Activated naive CD4-positive, alpha-beta T cell treated with anti-CD3 and anti-CD28 coated beads for 36 hours (primary cell): Measurements from ENCODE around the gene SSC4D. TPM values are rescaled to one million over a fixed set of nuclear protein-coding genes. Genes with fewer than 3 reads are reported as not detected.

Experiments used
- CTCF ChIA-PET: fragments of 350-600 bp; sonication (Branson Sonifier 250); formaldehyde crosslinking; loops from one replicate; lab custom pipeline; 2021; ENCODE audit warnings: antibody characterized with exemption; lab: Charles Lee
- DNase-seq: peaks from one replicate; pipeline ENCODE4 v3.0.0-alpha.2; 2020
- H3K27ac Mint-ChIP-seq: one replicate; pipeline ENCODE4 v1.8.0; 2021; ENCODE audit warnings: mild to moderate bottlenecking, mixed read lengths
- H3K27me3 Mint-ChIP-seq: one replicate; pipeline ENCODE4 v1.8.0; 2021; ENCODE audit warnings: low read depth, mixed read lengths
- H3K36me3 Mint-ChIP-seq: one replicate; pipeline ENCODE4 v1.8.0; 2021; ENCODE audit warnings: low read depth, mixed read lengths
- H3K4me1 Mint-ChIP-seq: one replicate; pipeline ENCODE4 v1.8.0; 2021; ENCODE audit warnings: low read depth, mixed read lengths
- H3K4me3 Mint-ChIP-seq: one replicate; pipeline ENCODE4 v1.8.0; 2021; ENCODE audit warnings: mild to moderate bottlenecking, moderate library complexity, mixed read lengths
- H3K9me3 Mint-ChIP-seq: one replicate; pipeline ENCODE4 v1.8.0; 2021; ENCODE audit warnings: mixed read lengths
- intact Hi-C: fragments of 100-400 bp; cut with micrococcal nuclease; formaldehyde crosslinking; loops from one replicate; pipeline ENCODE4 v1.15.1; 2023
- total RNA-seq, 2 experiments: library from RNA; stranded (reverse); gene quantifications; one replicate each; pipeline ENCODE4 v1.2.3, GENCODE V29; 2021

Gene SSC4D
- total RNA-seq, 2 experiments from 2014 or later: 0.57 to 0.62 TPM

DNA sequence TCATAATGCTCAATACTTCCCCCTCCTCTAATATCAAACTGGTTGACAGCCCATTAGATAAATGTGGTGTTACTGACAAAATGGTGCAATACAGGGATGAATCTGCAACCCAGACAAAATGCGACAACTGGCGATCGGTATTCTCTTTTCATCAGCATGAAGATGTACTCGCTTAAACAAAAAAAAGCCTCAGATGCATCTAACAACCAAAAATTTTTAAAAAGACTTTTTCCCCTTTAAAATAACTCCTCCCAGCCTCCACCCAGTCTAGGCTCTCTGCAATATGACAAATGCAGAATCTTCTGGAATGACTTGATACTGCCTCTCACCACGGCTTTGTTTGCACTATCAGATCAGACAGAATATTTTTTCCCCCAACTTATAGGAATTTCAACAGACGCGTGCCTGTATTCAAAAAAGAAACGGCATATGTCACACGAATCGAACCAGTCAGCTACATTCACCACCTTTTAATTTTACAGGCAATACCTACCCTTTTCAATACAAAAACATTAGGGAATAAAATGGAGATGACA, 52.0 kb downstream of the SSC4D start:
- Mint-ChIP-seq H3K27me3 (no peaks in the 10 kb centered on the region), H3K36me3 (peaks cover 36% of the 10 kb centered on the region), H3K27ac (peak overlapping the region; percentile 94), H3K4me3 (peak overlapping the region; percentile 91), H3K9me3 (no peaks in the 10 kb centered on the region), H3K4me1 (peaks cover 48% of the 10 kb centered on the region)
- intact Hi-C loops: loop anchor here (1.0 to 5.0 kb wide), 8 partner anchors 14 to 1180 kb away; partner anchors contain the start of genes MDH2, PTPN12, RHBDD2 and STYXL1
- DNase-seq: no peak
- CTCF ChIA-PET: no interaction called here

GRCh38 chr7:76356823-76357222, 52.7 kb downstream of the SSC4D start:
- CTCF ChIA-PET: no interaction called here
- intact Hi-C loops: loop anchor here (1.0 to 5.0 kb wide), 7 partner anchors 14 to 1180 kb away; partner anchors contain the start of genes MDH2, PTPN12, RHBDD2 and STYXL1

DNA sequence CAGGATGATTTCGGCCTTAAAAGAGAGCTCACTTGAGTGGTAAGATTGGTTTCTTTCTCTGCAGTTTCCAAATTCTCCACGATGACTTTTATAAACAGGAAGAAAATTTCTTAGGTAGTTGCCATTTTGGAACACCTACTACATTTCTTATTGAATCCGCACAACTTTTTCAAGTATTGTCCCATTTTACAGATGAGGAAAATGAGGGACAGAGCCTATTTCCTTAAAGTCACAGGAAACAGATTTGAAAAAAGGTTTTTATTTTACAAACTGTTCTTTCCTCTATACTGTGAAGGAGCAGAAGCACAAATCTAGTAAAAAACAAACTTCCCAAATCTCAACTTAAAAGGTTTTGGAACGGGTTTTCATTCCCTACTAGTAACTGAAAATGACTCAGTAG, 53.4 kb downstream of the SSC4D start:
- H3K27me3 Mint-ChIP-seq: no peaks in the 10 kb centered on the region
- H3K27ac Mint-ChIP-seq: no peak overlapping the region
- DNase-seq: no peak
- peak overlapping the region; percentile 4 for H3K4me3 Mint-ChIP-seq
- no peaks in the 10 kb centered on the region for H3K9me3 Mint-ChIP-seq
- intact Hi-C loops: loop anchor here (5.0 kb wide), 6 partner anchors 94 to 1181 kb away; partner anchors contain the start of genes MDH2, PTPN12, RHBDD2 and STYXL1
- H3K4me1 Mint-ChIP-seq: peaks cover 62% of the 10 kb centered on the region
- CTCF ChIA-PET: interaction anchor here (0.6 kb wide), 1 partner anchor 439 kb away, joined by 3 read pairs; no protein-coding TSS in a partner anchor
- peaks cover 44% of the 10 kb centered on the region for H3K36me3 Mint-ChIP-seq

More at GRCh38 chr7:76356823-76357222, 52.7 kb downstream of the SSC4D start:
- Mint-ChIP-seq H3K9me3 (no peaks in the 10 kb centered on the region), H3K4me1 (peaks cover 55% of the 10 kb centered on the region), H3K36me3 (peaks cover 38% of the 10 kb centered on the region), H3K27me3 (no peaks in the 10 kb centered on the region), H3K27ac (no peak overlapping the region), H3K4me3 (peak overlapping the region; percentile 91)
- DNase-seq: no peak

DNA sequence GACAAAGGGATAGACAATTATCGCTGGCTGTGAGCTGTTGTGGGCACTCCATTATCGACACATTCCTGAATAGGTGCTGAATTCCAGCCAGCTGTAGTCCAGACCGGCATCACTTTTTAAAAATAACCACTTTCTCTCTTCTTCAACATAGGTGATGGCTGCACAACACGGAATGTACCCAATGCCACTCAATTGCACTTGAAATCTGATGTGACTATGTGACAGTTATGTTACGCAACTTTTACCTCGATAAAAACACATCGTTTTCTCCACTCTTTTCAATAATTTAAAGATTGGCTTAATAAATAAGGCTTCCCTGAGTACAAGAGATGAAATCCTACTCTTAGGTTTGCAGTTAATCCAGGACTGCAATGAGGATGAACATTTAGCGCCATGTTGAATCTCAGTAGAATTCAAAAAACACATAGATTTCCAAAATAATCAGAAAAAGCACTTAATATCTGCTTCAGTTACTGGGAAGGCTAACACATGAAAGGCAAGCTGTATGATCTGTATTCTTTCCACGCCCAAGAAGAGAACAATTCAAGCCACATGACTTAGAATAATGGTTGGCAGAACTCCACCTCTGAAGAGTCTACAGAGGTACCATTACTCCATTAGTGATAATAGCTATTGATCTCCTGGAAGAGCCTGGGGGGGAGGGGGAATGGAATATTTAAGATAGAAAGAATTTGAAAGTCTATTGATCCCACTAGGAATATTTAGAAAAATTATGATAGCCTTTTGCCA, 54.3 kb downstream of the SSC4D start:
- CTCF ChIA-PET: interaction anchor here (0.9 to 1.0 kb wide), 2 partner anchors 10 to 177 kb away, joined by 4 read pairs; no protein-coding TSS in a partner anchor
- intact Hi-C loops: loop anchor here (5.0 kb wide), 6 partner anchors 93 to 1182 kb away; partner anchors contain the start of genes MDH2, PTPN12, RHBDD2 and STYXL1
- no peak for DNase-seq
- peaks cover 72% of the 10 kb centered on the region for H3K4me1 Mint-ChIP-seq
- no peaks in the 10 kb centered on the region for H3K9me3 Mint-ChIP-seq
- H3K4me3 Mint-ChIP-seq: no peak overlapping the region
- no peaks in the 10 kb centered on the region for H3K27me3 Mint-ChIP-seq
- peaks cover 50% of the 10 kb centered on the region for H3K36me3 Mint-ChIP-seq
- H3K27ac Mint-ChIP-seq: no peak overlapping the region

DNA sequence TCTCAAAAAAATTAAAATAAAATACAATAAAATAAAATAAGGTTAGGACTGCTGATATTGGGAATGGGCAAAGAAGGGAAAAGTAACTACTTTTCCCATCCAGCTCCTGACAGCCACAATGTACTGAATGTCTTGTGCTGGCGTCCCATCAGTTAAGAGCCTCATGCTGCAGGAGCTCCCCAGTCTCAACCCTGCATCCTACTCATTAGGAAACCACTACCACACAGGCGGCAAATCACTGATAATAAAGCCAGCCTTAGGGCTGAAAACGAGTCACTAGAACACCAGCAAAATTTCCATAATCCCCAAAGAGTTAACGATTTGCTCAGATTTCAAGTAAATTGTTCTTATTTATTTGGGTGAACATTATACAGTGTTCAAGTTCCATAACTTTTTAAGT, 55.0 kb downstream of the SSC4D start:
- Mint-ChIP-seq H3K36me3 (peaks cover 55% of the 10 kb centered on the region), H3K27ac (no peak overlapping the region), H3K4me1 (peaks cover 74% of the 10 kb centered on the region), H3K9me3 (no peaks in the 10 kb centered on the region), H3K4me3 (no peak overlapping the region), H3K27me3 (no peaks in the 10 kb centered on the region)
- intact Hi-C loops: no loop called here
- CTCF ChIA-PET: interaction anchor here (0.6 to 1.0 kb wide), 3 partner anchors 11 to 199 kb away, joined by 4 read pairs; no protein-coding TSS in a partner anchor
- DNase-seq: no peak

DNA sequence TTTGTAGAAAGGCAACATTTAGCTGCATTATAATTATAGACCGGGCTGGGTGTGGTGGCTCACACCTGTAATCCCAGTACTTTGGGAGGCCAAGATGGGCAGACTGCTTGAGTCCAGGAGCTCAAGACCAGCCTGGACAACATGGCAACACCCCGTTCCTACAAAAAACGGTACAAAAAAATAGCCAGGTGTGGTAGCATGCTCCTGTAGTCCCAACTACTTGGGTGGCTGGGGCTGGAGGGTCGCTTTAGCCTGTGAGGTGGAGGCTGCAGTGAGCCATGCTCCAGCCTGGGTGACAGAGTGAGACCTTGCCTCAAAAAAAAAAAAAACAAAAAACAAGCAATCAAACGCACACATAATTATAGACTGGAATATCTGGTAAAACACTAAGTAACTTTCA, 55.8 kb downstream of the SSC4D start:
- Mint-ChIP-seq H3K27ac (no peak overlapping the region), H3K27me3 (no peaks in the 10 kb centered on the region), H3K9me3 (no peaks in the 10 kb centered on the region), H3K4me3 (no peak overlapping the region), H3K4me1 (peaks cover 76% of the 10 kb centered on the region), H3K36me3 (peaks cover 58% of the 10 kb centered on the region)
- intact Hi-C loops: no loop called here
- no peak for DNase-seq
- CTCF ChIA-PET: no interaction called here

GRCh38 chr7:76352193-76352592, 57.3 kb downstream of the SSC4D start:
- Mint-ChIP-seq H3K27me3 (no peaks in the 10 kb centered on the region), H3K4me3 (no peak overlapping the region), H3K9me3 (no peaks in the 10 kb centered on the region), H3K4me1 (peaks cover 86% of the 10 kb centered on the region), H3K27ac (no peak overlapping the region), H3K36me3 (peaks cover 61% of the 10 kb centered on the region)
- peak; percentile 32 for DNase-seq
- CTCF ChIA-PET: interaction anchor here (0.7 to 1.6 kb wide), 5 partner anchors 14 to 174 kb away, joined by 3 to 4 read pairs (median 3); no protein-coding TSS in a partner anchor
- intact Hi-C loops: no loop called here

GRCh38 chr7:76351372-76351771, 58.1 kb downstream of the SSC4D start:
- CTCF ChIA-PET: interaction anchor here (0.6 to 1.6 kb wide), 3 partner anchors 31 to 173 kb away, joined by 3 to 4 read pairs (median 4); no protein-coding TSS in a partner anchor
- Mint-ChIP-seq H3K4me3 (no peak overlapping the region), H3K36me3 (peaks cover 64% of the 10 kb centered on the region), H3K4me1 (peaks cover 88% of the 10 kb centered on the region), H3K9me3 (no peaks in the 10 kb centered on the region), H3K27ac (peak overlapping the region; percentile 62), H3K27me3 (no peaks in the 10 kb centered on the region)
- DNase-seq: no peak
- intact Hi-C loops: no loop called here

DNA sequence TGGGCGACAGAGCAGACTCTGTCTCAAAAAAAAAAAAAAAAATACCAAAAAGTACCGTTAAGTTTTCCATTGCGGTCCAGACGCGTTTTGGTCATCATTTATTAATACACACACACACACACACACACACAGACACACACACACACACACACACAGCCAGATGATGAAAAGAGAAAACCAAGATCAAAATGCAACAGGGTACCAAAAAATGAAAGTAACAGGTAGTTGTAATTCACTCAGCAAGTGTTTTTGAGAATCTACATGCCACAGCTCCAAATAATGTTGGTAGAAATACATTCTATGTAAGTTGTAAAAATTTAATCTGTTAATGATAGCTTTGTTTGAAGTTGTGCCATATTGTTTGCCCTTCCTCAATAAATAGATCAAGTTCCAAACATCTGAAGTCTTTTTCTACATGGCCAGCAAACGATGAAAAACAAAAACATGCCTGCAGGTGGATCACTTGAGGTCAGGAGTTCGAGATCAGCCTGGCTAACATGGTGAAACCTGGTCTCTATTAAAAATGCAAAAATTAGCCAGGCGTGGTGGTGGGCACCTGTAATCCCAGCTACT, 60.1 kb downstream of the SSC4D start:
- DNase-seq: no peak
- Mint-ChIP-seq H3K9me3 (no peaks in the 10 kb centered on the region), H3K36me3 (peaks cover 60% of the 10 kb centered on the region), H3K4me3 (no peak overlapping the region), H3K27me3 (no peaks in the 10 kb centered on the region), H3K4me1 (peaks cover 81% of the 10 kb centered on the region), H3K27ac (peak overlapping the region; percentile 44)
- intact Hi-C loops: no loop called here
- CTCF ChIA-PET: interaction anchor here (0.7 to 1.0 kb wide), 2 partner anchors 27 to 35 kb away, joined by 3 read pairs; no protein-coding TSS in a partner anchor

DNA sequence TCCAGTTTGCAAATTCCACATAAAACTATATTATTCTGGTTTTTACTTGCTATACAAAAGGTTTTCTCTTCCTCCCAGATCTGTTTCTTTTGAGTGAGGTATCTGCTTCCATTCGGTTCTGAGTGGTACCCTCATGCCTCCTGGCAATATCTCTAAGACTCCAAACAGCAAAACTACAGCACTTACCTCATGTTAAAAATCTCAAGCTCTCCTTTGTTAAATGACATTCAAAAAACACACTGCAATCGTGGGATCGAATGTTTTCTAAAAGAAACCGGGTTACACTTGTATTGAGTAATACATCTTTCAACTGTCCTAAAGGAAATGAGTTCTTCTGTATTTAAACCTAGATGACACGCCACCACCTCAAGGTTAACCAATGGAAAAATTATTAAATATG, 61.8 kb downstream of the SSC4D start:
- Mint-ChIP-seq H3K27me3 (no peaks in the 10 kb centered on the region), H3K27ac (peak overlapping the region; percentile 38), H3K4me3 (no peak overlapping the region), H3K4me1 (peaks cover 86% of the 10 kb centered on the region), H3K36me3 (peaks cover 70% of the 10 kb centered on the region), H3K9me3 (no peaks in the 10 kb centered on the region)
- DNase-seq: no peak
- CTCF ChIA-PET: interaction anchor here (0.6 to 0.9 kb wide), 2 partner anchors 111 to 284 kb away, joined by 6 to 7 read pairs; no protein-coding TSS in a partner anchor
- intact Hi-C loops: no loop called here

DNA sequence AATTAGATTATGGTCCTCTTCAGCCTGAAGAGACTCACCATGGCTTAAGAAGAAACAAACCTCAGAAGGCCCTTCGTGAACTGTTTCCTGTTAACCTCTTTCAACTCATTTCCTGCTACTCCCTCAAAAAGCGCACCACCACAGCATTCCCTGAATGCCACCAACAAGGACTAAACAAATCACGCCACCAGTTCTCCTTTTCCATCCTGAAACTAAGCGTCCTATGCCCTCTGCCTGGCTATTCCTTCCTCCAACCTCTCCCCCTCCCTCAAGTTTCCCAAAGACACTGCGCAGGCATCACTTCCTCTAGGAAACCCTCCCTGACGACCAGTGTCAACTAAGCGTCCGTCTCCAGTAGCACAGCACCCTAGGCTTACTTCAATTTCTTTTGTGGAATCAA, 62.7 kb downstream of the SSC4D start:
- no peak overlapping the region for H3K4me3 Mint-ChIP-seq
- peaks cover 86% of the 10 kb centered on the region for H3K4me1 Mint-ChIP-seq
- no peaks in the 10 kb centered on the region for H3K9me3 Mint-ChIP-seq
- CTCF ChIA-PET: no interaction called here
- no peaks in the 10 kb centered on the region for H3K27me3 Mint-ChIP-seq
- intact Hi-C loops: no loop called here
- DNase-seq: no peak
- peaks cover 70% of the 10 kb centered on the region for H3K36me3 Mint-ChIP-seq
- peak overlapping the region; percentile 54 for H3K27ac Mint-ChIP-seq

DNA sequence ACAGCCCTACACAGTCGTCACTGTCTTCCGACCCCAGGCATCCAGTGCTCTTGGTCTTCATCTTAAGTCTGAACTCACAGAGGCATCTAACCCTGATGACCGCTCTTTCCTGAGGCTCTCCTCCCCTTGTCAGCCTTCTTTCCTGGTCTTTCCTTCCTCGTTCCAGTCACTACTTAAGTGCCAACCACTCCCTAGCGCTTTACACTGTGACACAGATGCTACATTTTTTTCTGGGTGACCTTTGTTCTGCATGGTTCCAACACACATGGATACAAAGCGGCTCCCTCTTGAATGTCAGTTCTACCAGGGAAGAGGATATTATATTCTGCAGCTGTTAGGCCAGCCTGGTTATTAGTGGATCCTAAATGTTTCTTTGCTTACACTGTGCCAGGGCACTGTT, 63.4 kb downstream of the SSC4D start:
- Mint-ChIP-seq H3K27ac (no peak overlapping the region), H3K36me3 (peaks cover 68% of the 10 kb centered on the region), H3K9me3 (no peaks in the 10 kb centered on the region), H3K4me1 (peaks cover 84% of the 10 kb centered on the region), H3K4me3 (no peak overlapping the region), H3K27me3 (no peaks in the 10 kb centered on the region)
- CTCF ChIA-PET: no interaction called here
- DNase-seq: no peak
- intact Hi-C loops: no loop called here
